GM20000 (cell line): ENCODE results near the gene RFX4.
"Not testable (repeated sequence)": the region's sequence is repeated elsewhere in the genome, so short reads cannot be mapped to it uniquely, and the experiment has no call there.

Experiments used
- DNase-seq: peaks from one replicate; pipeline ENCODE4 v3.0.0; 2012; ENCODE audit warnings: low spot score
- CTCF ChIP-seq: IDR thresholded peaks from 2 replicates; pipeline ENCODE4 v1.5.1; 2012; ENCODE audit warnings: mild to moderate bottlenecking, control low read depth; ENCODE audit errors: extremely low read depth, missing control alignments

Gene RFX4

GRCh38 chr12:106605254-106605653 is 22.4 kb downstream of the RFX4 start:
- no peak for TF ChIP-seq CTCF
- no peak for DNase-seq

GRCh38 chr12:106620588-106620987 is 37.8 kb downstream of the RFX4 start:
- DNase-seq: not testable (repeated sequence)

- no peak for TF ChIP-seq CTCF
- no peak for DNase-seq
Observed at GRCh38 chr12:106625976-106626375, 43.2 kb downstream of the RFX4 start.

DNA sequence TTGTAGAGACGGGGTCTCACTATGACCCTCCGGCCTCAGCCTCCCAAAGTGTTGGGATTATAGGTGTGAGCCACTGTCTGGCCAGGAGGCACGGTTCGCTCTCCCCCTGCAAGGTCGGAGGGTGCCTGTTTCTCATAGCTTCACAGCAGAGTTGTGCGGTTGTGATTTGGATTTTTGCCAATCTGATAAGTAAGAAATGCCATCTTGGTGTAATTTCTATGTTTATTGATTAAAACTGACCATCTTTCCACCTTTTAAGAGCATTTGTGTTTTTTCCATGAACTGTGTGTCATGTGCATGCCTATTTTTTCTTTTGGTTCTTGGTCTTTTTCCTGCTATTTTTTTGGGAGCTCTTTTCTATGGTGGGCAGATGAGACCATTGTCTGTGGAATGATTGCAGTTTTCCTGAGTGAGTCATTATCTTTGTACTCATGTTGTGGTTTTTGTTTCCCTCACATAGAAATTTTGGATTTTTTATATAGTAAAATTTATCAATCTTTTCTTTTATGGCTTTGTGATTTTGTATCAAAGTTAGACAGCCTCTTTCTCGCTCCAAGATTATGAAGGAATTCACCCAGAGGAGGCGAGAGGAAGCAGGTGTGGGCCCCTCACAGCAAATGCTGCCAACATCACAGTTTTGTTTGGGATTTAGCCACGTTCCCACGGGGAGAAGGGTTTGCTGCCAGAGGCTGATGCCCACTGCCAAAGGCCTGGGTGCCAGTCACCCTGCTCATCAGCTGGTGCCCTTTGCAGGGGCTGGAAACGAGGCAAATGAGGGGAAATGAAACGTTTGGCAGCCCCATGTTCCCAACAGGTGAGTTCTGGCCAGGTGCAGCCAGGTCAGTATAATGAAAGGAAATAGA is 47.2 kb downstream of the RFX4 start:
- DNase-seq: no peak
- no peak for TF ChIP-seq CTCF

GRCh38 chr12:106631150-106631549 is 48.3 kb downstream of the RFX4 start:
- DNase-seq: no peak
- no peak for TF ChIP-seq CTCF

DNA sequence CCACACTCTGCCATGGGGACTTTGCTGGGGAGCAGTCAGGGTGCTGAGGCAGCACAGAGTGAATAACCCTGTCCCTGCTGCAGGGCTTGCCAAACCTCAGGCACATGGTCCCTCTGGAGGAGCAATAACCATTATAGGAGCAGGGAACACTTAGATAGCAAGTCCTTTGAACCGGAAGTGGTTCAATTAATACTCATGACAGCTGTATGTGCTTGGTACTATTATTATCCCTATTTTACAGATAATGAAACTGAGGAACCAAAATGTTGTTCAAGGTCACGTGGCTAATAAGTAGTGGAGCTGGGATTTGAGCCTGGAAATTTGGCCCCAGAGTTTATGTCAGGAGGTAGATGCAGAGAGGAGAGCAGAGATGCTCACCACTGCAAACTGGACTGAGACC is 49.0 kb downstream of the RFX4 start:
- TF ChIP-seq CTCF: no peak
- DNase-seq: no peak

DNA sequence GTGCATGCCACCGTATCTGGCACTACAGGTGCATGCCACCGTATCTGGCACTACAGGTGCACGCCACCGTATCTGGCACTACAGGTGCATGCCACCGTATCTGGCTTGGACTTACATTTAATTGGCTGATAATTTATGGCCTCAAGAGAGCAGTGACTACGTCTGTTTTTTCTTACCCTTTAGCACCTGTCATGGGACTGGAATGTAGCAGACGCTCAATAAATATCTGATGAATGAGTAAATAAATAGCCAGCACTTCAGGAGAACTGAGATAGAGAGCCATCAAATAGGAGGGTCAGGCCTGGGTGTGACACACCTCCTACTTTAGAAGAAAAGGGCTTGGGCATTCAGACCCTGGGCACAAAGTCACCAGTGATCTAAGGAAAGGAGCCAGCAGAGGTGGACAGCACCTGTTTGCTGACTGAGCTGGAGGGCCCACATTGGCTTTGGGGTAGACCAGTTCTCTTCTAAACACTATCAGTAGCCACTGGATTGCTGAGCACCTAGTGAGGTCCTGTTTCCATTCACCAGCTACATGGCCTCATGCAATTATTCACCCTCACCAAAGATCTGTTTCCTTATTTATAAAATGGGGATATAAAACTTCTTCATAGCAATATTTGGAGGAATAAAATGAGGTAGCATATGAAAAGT is 50.1 kb downstream of the RFX4 start:
- TF ChIP-seq CTCF: no peak
- DNase-seq: no peak
